Eye (tissue), 1 donor: ENCODE results near the gene CEP104.
A peak's percentile ranks its signal among the peaks of the same experiment; 100 is the strongest.

Experiments
- DNase-seq: peaks from one replicate; pipeline ENCODE4 v3.0.0-alpha.2; 2015

CEP104 gene

DNA sequence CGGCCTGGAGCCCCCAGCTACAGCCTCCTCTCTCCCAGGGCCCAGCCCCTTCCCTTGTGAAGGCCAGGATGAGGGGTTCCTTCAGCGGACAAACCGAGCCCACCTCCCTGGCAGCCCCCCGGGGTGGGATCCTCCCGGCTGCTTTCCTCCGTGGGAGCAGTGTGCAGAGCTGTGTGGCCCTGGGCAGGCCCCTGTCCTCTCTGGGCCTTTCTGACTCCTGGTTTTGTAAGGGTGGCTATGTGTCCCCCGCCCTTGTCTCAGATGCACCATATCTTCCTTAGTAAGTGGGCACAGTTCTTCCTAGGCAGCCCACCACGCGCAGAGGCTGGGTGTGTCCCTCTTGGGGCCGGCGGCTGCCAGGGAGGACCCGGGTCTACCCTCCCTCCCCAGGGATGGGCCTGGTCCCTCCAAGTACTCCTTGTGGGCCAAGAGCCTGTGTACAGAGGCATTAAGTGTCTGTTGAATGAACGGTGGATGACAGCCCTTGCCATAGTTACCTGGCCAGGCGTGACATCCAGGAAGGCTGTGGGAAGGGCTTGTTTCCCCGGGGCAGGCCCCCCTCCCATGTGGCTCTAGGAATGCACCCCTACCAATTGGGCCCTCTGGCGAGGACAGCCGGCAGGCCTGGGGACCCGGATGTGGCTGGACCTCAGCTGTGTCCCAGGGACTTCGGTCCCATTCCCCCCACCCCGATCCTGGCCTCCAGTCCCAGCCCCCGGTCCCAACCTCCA, 80.6 kb downstream of the CEP104 start:
- DNase-seq, result no peak

DNA sequence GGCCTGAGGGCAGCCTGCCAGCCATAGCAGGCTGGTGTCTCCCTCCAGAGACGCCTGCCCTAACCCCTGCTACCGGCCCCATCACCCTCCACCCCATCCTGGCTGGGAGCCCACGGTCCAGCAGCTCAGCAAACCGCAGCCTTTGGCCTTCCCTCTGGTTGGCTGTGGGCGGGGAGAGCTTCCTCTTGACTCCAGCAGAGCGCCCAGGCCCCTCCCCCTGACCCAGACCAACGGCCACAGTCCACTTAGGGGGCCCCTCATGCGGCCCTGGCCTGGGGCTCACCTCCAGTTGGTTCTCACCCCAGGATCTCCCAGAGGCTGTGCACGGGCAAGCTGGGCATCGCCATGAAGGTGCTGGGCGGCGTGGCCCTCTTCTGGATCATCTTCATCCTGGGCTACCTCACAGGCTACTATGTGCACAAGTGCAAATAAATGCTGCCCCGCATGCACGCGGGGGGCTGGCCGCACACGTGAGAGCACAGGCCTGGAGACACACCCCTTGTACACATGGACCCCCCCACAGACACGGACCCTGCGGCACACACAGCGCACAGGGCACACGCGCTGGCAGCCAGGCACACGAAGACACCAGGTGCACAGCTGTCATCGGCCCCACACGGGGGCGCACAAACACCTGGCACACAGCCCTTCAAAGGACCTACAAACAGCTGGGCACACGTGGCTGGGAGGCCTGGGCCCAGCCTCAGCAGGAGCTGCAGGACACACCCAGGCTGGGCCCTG, 81.4 kb downstream of the CEP104 start:
- peak; percentile 82 for DNase-seq

DNA sequence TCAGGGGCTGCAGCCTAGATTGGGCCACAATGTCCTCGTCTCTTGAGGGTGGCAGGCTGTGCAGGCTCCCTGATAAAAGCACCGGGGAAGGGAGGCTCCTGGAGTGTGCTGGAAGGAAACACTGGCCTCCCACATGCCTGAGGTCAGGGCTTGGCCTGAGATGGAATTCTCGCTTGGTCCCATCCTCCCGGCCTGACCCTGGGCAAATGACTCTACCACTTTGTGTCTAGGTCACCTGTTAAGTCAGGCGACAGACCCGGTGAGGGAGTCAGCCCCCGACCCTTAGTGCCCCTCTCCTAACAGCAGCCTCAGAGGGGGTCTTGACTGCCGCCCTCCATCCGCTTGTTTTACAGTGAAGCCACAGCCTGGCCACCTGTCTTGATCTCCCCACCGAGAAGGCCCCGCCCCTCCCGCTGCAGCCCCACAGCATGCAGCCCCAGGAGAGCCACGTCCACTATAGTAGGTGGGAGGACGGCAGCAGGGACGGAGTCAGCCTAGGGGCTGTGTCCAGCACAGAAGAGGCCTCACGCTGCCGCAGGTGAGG, 82.0 kb downstream of the CEP104 start:
- DNase-seq, result peak; percentile 52

DNA sequence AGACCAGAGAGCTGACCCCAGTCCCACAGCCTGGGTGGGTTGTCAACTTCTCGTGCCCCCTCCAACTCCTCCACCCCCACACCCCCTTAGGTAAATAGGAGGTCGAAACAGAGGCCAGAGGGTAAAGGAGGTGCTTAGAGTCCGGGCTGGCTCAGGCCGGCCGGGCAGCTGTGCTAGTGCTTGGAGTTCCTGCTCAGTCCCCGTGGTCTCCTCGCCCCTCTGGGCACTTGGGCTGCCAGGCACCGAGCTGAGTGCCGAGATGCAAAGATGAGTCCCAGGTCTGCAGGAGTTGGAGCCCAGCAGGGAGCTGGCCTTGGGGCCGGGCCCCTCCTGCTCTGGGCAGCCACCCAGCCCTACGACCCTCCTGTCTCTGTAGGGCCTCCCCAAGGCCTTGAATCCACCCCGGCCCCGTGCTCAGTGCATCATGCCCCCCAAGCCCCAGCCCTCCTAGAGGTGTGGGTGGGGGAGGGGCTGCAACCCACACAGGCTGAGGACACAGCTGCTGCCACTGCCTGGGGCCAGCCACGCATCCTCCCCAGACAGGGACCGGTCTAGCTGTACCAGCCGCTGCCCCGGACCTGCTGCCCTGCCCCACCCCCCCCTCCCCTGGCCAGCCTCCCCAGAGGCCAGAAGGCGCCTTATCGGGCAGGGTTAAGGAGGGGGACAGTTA, 82.6 kb downstream of the CEP104 start:
- peak; percentile 50 for DNase-seq

DNA sequence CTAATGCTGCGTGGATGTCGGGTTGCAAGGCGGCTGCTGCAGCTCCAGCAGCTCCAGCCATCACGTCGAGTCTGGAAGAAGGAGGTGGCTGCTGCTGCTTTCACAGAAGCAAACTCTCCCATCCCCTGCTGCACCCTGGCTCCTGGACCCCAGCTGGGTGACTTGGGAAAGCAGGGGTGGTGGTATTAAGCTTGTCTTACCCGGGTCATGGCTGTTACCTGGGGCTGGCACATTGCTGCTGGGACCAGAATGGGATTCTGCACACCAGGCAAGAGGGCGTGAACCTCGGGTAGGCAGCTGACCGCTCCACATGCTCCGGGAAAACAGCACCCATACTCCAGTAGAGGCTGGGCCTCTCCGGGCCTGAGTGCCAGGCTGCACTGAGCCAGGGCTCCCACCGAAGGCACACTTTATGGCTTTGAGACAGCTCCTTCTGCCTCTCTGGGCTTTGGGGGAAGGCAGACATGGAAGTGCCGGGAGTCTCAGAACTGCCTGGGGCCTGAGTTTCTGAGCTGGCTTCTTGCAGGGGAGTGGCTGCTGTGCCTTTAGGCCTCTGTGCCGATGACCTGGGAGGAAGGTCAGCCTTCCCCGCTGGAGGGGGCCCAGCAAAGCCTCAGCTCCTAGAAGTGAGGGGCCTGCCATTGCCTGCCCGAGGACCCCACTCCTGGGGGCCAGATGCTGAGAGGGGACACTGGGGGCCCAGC, 83.3 kb downstream of the CEP104 start:
- DNase-seq, result peak; percentile 43

DNA sequence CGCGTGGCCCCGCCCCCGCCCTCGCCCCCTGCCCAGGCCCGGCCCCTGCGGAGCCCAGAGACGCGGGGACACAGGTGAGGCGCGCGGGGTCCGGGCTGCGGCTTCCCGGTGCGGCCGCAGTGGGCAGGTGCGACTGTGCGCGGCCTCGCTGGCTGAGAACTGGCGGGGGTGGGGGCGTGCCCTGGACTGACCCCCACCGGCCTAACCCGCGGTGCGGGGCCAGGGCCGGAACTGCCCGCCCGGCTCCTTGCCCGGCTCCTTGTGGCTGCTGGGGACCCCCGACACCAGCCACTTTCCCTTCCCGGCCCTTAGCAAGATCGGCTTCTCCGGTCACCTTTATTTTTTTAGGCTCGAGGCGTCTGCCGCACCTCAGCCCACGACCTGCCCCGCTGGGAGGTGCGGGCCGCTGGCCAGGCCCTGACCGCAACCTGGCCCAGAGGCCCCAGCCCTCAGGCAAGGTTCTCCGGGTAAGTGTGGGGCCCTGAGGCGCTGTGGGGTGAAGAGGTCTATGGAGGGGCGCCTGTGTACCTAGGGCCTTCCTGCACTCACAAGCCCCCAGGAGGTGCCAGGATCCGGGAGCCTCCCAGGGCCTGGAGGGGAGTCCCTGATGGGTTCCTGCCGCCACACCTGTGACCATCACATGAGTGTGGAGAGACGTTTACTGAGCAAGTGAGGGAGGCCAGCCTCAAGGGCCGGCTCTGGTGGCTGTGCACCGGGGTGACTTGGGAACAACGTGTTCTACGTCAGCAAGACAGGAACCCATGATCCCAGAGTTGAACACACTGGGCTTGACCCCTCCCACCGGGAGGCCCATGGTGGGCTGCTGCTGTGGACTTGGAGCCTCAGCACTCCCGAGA, 84.1 kb downstream of the CEP104 start, which contains the start of gene SMIM1:
Gene SMIM1, plus strand, starts transcription at position 35 of the 857 bp plus-strand sequence. CDS start 2,625 bp downstream, outside the sequence.
- DNase-seq, result peak; percentile 51

DNA sequence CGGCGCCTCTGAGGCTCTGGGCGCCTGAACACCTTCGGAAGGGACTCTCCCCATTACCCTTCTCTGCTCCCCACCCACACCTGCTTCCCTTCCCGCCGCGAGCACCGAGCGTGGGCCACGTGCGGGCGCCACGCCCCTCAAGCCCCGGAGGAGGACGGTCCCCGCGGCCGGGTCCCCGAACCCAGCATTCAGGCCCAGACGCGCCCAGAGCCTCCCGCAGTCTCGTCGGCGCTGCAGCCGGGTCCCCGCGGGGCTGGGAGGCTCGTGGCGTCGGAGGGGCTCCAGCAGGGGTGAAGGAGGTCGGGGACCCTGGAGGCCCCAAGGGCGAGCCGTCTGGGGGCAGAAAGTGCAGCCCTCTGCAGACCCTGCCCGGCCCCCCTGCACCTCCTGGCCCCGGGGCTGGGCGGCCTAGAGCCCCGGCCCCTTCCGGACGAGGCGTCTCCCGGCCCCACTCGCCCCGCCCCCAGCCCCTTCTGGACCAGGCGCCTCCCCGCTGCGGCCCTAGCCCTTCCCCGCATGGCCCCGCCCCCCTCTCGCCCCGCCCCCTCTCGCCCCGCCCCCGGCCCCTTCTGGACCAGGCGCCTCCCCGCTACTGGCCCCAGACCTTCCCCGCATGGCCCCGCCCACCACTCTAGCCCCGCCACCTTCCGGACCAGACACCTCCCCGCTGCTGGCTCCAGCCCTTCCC, 84.8 kb downstream of the CEP104 start:
- peak; percentile 93 for DNase-seq

DNA sequence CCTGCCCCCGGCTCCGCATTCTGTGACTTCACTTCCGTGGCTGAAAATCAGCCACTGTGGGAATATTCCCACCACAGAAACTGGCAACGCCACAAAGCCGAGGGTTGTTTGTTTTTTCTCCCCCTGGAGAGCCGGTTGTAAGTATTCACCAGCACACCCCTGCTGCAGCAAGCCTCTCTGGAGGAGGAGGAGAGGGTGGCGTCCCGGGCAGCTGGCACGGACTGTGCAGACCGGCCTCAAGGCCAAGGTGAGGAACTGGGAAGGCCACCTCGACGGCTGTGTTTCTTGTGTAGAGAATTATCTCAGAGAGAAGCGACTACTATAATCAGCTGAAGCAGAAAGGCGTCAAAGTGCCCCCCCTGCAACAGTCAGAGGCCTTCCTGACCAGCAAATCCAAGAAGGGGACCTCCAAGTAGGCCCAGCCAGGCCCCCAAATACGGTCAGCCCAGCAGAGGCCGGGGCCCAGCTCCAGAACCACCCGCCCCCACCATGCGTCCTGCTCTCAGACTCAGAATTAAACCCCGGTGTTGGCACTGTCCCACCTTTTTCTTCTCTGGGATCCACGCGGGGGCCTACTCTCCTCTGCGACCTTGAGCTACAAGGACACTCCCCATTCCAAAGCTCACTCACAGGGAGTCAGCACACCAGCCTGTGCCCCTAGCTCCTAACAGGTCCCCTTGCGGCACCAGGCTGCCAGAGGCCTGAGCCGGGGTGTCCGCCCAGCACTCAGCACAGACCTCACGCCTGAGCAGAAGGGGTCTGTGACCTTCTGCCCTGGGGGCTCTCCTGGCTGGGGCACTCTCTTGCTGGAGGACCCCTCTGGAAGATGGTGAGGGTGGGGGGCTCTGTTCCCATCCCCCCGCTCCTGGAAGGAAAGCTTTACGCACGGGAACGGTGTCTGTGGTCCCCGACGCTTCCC, 85.6 kb downstream of the CEP104 start:
- DNase-seq, result peak; percentile 41

DNA sequence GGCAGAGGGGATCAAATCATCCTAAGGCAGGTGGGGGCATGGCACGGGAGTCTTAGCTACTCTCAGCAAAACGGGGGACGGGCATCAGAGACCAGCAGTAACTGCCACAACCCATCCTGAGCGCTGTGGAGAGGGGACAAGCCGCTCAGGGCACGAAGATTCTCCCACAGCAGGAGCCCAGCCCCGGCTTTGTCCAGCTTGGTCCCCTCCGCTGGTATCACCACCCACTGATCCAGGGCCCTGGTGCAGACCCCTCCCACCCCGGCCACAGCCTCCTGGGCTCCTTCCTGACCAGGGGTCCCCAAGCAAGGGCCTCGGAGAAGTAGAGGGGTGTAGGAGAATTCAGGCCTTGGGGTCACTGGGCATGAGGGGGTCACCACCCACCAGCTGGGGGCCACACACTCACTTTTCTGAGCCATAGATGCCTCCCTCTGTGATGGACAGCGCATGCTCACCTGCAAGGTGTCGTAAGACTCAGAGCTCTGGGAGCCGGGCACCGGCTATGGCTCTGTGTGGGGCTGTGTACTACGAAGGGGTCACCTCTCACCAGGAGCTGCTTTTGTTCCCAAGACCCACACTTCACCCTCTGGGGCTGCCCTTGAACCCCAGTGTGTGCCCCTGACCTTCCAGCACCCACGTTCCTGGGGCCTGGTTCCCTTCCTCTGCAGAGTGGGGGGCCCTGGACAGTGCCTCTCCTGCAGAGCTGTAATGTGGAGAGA, 86.8 kb downstream of the CEP104 start:
- no peak for DNase-seq

DNA sequence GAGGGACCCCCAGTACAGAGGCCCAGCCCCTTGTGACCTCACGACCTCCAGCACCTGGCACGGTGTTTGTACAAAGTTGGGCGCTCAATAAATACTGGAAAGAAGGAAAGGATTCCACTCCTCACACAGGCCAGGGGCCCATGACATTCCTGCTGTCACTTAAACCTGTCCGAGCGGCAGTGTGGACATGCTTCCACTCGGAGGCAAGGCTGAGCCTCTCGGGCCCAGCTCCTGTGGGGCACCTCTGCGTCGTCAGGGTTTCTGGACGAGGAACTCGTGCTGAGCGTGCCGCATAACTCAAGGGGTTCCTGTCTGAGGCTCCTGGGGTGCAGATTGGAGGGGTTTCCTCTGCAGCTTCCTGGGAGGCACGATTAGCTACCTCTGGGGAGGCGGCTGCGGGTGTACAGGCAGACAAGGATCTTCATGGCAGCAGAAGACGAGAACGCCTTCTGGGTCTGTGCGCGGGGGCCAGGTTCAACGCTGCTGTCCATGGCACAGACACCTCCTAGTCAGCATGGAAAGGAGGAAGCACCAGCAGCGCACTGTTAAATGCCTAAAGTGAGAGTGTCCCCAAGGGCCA, 88.1 kb downstream of the CEP104 start:
- DNase-seq, result no peak

DNA sequence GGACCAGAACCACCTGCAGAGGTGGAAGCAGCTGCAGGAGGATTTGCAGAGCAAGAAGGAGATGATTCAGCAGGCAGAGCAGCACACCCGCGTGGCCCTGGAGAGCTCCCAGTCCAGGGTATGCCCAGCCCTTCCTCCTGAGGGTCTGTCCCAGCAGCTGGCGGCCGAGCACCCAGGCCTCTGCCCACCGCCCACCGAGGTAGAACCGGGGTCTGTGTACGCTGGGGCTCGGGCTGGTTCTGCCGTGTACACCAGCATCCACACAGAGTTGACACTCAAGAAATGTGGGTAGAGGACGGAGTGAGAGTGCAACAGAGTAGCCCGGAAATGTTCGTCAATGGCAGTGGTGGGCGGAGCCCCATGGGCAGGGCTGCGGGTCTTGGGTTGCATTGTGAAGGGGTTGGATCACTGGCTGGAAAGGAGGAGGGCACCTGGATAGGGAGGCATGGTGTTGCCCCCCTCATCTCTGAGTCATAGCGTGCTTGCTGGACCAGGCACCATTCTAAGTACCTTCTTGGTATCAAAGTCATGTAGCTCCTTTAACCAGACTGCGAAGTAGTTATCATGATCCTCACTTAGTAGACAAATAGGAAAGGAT, 89.6 kb downstream of the CEP104 start:
- no peak for DNase-seq

DNA sequence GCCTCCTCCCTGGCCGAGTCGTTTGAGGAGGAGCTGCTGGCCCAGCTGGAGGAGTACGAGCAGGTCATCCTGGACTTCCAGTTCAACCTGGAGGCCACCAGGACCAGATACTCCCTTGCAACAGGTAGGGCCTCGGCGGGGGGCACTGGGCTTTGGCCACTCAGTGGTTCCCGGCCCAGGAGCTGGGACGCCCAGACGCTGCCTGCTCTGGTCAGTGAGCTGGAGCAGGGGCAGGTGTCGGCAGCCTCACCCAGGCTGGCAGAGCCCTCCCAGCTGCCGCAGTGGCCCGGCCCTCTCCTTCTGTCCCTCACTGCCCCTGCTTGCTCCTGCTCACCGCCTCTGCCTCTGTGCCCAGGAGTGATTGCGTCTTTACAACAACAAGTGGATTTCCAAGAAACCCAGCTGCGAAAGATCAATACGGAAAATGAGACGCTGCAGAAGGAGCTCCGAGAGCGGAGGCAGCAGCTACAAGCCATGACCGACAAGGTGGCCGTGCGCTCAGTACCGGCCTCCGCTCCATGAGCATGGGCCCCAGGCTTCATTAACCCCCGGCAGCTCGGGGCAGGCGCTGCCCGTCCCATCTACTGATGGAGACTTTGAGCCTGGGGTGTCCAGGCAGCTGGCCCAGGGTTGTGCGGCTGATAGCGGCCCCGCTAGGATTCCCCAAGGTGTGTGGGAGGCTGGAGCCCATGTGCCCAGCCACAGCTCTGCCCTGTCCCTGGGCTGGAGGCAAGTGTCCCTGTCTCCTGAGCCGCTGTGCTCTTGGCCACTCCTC, 93.5 kb downstream of the CEP104 start:
- peak; percentile 35 for DNase-seq

DNA sequence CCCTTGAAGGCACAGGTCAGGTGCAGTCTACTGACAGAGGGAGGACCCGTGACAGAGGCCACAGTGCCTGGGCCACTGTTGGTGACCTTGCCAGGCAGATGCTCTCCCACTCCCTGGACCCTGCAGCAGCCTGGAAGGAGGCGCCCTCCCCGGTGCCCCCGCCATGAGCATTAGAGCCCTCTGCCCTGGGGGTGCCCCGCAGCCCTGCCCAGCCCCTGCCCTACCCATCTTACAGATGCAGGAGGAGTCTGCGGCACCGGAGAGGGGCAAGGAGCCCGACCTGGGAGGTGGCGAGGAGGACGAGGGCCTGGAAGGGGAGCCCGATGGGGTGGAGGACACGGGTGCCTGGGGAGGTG, 94.2 kb downstream of the CEP104 start:
- no peak for DNase-seq

DNA sequence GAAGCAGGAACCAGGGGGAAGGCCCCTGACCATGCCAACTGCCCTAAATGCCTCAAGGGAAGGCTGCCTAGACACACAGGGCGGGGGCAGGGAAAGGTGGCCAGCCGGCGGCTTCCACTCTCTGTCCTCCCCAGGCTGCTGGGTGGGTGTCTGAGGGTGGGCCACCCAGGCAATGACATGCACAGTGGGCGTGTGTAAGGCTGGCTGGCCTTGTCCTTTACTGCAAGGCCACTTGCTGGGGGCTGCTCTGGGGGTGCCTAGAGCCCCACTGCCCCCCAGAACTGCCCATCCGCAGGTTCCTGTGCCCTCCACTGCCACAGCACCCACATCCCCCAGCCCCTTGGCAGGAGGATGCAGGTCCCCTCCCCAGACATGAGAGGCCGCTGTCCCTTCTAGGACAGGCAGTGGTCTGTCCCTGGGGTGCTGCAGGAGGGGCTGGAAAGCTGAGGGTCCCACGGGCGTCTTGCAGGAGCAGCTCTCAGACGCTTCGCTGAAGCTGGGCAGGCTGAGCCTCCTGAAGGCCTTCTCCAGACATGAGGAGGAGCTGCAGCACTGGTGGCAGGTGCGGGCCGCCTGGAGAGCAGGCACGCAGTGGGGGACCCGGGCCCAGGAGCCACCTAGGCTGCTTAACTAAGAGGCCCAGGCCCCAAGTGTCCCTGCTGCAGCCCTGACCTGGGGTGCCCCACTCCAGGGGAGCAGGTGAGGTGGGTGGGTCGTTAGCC, 94.7 kb downstream of the CEP104 start:
- no peak for DNase-seq
